GM15510 (cell line): ENCODE results near the gene CTTN.

Experiments
- POLR2A ChIP-seq: IDR thresholded peaks from 3 replicates; pipeline ENCODE4 v1.6.1; 2011; ENCODE audit warnings: borderline replicate concordance; ENCODE audit not compliant: insufficient read length; ENCODE audit errors: extremely low read depth

CTTN gene

GRCh38 chr11:70414341-70415100, 16.2 kb downstream of the CTTN start:
- no peak for TF ChIP-seq POLR2A

DNA sequence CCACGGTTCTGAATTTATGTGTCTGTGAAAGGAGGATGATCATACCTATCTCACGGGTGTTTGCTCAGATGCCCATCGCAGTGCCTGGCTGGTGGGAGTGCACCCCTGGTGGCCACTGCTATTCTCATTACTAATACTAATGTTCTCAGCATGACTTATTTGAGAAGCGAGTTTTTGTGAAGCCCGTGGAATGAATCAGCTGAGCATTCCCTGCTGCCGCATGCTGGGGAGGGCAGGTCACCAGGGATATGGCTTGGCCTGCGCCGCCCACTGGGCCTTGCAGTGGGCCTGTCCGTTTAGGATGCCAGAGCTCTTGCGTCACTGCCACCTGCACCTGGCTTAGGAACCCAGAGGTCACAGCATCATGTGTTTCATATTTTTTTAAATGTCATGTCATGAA, 16.9 kb downstream of the CTTN start:
- TF ChIP-seq POLR2A = no peak

GRCh38 chr11:70415642-70416395, 17.5 kb downstream of the CTTN start:
- TF ChIP-seq POLR2A = no peak

- TF ChIP-seq POLR2A = no peak
Measured at GRCh38 chr11:70416881-70417280, 18.6 kb downstream of the CTTN start.

DNA sequence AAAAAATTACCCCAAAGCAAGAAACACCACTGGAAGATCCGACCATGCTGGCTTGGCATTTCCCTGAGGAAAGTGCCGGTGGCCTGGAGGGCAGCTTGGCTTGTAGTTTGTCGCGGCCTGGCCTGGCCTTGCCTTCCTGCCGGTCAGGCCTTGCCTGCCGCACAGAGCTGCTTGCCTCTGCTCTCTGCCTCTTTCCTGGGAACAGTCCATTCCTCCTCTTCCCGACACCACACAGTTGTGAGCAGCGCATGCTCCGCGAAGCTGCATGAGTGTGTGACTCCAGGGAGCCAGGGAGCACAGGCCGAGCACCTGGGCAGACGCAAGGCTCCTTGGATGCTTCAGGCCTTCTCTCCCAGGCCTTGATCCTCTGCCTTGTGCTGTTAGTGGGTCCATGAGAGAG, 19.8 kb downstream of the CTTN start:
- no peak for TF ChIP-seq POLR2A

GRCh38 chr11:70419307-70420007, 21.1 kb downstream of the CTTN start:
- TF ChIP-seq POLR2A = no peak

GRCh38 chr11:70420008-70420464, 21.7 kb downstream of the CTTN start:
- no peak for TF ChIP-seq POLR2A

GRCh38 chr11:70420496-70420895, 22.2 kb downstream of the CTTN start:
- TF ChIP-seq POLR2A = no peak

GRCh38 chr11:70421123-70421522, 22.8 kb downstream of the CTTN start:
- no peak for TF ChIP-seq POLR2A

- no peak for TF ChIP-seq POLR2A
Measured at GRCh38 chr11:70422692-70423522, 24.6 kb downstream of the CTTN start.

GRCh38 chr11:70423523-70424505, 25.5 kb downstream of the CTTN start:
- TF ChIP-seq POLR2A = no peak

GRCh38 chr11:70424765-70425344, 26.5 kb downstream of the CTTN start:
- no peak for TF ChIP-seq POLR2A

DNA sequence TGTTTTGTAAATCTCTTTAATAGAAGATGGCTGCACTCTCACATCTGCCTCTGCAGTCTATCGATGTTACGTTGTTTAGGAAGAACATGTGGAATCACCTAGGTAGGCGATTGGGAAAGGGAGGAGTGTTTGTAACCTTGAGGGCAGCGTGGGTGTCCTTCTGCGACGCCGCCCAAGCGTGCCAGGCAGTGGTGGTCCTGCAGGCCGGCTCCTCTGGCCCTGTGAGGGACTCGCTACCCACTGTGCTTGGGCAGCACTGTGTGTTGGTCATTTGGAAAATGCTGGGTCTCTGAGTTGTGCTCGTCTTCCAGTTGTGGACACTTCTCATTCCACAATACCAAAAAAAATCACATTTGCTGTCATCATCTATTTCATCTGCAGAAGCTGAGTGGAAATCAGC, 29.1 kb downstream of the CTTN start:
- TF ChIP-seq POLR2A = no peak
